Caco-2 (cell line): ENCODE data around the gene AMPH. TPM values are rescaled to one million over a fixed set of nuclear protein-coding genes. Genes with fewer than 3 reads are reported as not detected.

ENCODE experiments used
- BruUV-seq: library from RNA; stranded (reverse); fragments of 400-500 nt; replicated peaks from 2 replicates; lab custom pipeline; 2021; lab: Mats Ljungman, UMichigan
- CTCF ChIA-PET: fragments of 300-600 bp; sonication (Branson Sonifier 250); formaldehyde crosslinking; loops from one replicate; lab custom pipeline; 2022; ENCODE audit warnings: antibody characterized with exemption; lab: Charles Lee
- POLR2A ChIA-PET: fragments of 300-600 bp; sonication (Branson Sonifier 250); formaldehyde crosslinking; loops from one replicate; lab custom pipeline; 2022; ENCODE audit warnings: antibody characterized with exemption; lab: Charles Lee
- DNase-seq, 2 experiments: peaks; one replicate each; pipeline versions ENCODE4 v3.0.0 to v3.0.0-alpha.2; 2020 to 2022
- H3K27me3 ChIP-seq: replicated peaks from 2 replicates; pipeline ENCODE4 v1.6.0; 2011; ENCODE audit warnings: low read length; ENCODE audit not compliant: control insufficient read depth, insufficient read depth
- H3K36me3 ChIP-seq: 2 replicates; pipeline ENCODE4 v1.5.1; 2011; ENCODE audit warnings: low read length; ENCODE audit not compliant: control insufficient read depth, insufficient read depth
- H3K4me1 ChIP-seq: fragments of 250-450 bp; sonication (Bioruptor Pico); 2 replicates; pipeline ENCODE4 v1.5.1; 2020; ENCODE audit warnings: mild to moderate bottlenecking
- H3K4me3 ChIP-seq: 2 replicates; pipeline ENCODE4 v1.5.1; 2011; ENCODE audit warnings: low read depth, mild to moderate bottlenecking, control low read depth, low read length
- H3K9me3 ChIP-seq: fragments of 250-450 bp; sonication (Bioruptor Pico); 2 replicates; pipeline ENCODE4 v1.5.1; 2020; ENCODE audit warnings: mild to moderate bottlenecking, moderate library complexity
- H3K27ac Mint-ChIP-seq: one replicate; pipeline ENCODE4 v1.8.0; 2022; ENCODE audit warnings: mixed read lengths; ENCODE audit not compliant: unreplicated experiment
- H3K27me3 Mint-ChIP-seq: one replicate; pipeline ENCODE4 v1.8.0; 2022; ENCODE audit warnings: mixed read lengths; ENCODE audit not compliant: insufficient read depth, unreplicated experiment
- H3K36me3 Mint-ChIP-seq: one replicate; pipeline ENCODE4 v1.8.0; 2022; ENCODE audit warnings: mild to moderate bottlenecking, mixed read lengths; ENCODE audit not compliant: insufficient read depth, unreplicated experiment
- H3K4me1 Mint-ChIP-seq: one replicate; pipeline ENCODE4 v1.8.0; 2022; ENCODE audit warnings: low read depth, mixed read lengths; ENCODE audit not compliant: unreplicated experiment
- H3K4me3 Mint-ChIP-seq: one replicate; pipeline ENCODE4 v1.8.0; 2022; ENCODE audit warnings: mild to moderate bottlenecking, moderate library complexity, mixed read lengths; ENCODE audit not compliant: unreplicated experiment
- H3K9me3 Mint-ChIP-seq: one replicate; pipeline ENCODE4 v1.8.0; 2022; ENCODE audit warnings: mixed read lengths; ENCODE audit not compliant: unreplicated experiment
- CTCF ChIP-seq, 2 experiments: fragments of 200-600 bp in 1 of 2; IDR thresholded peaks; 1 replicate in 1 of 2; 2 replicates in 1 of 2; pipeline versions ENCODE4 v1.5.1 to v1.8.0; 2011 to 2022; ENCODE audit warnings: antibody characterized with exemption in 1 of 2, control low read depth in 1 of 2, inconsistent platforms in 1 of 2, low read depth in 1 of 2, low read length in 1 of 2, mild to moderate bottlenecking in 1 of 2, moderate library complexity in 1 of 2; ENCODE audit not compliant: insufficient read depth in 1 of 2, severe bottlenecking in 1 of 2, unreplicated experiment in 1 of 2
- intact Hi-C: fragments of 100-400 bp; cut with micrococcal nuclease; formaldehyde crosslinking; loops from one replicate; pipeline ENCODE4 v1.10.0; 2022; ENCODE audit not compliant: unreplicated experiment
- total RNA-seq: library from RNA; stranded (reverse); gene quantifications from 2 replicates; pipeline ENCODE4 v1.2.3, GENCODE V29; 2022

Gene AMPH
- total RNA-seq, 1 experiment from 2014 or later: not detected

DNA sequence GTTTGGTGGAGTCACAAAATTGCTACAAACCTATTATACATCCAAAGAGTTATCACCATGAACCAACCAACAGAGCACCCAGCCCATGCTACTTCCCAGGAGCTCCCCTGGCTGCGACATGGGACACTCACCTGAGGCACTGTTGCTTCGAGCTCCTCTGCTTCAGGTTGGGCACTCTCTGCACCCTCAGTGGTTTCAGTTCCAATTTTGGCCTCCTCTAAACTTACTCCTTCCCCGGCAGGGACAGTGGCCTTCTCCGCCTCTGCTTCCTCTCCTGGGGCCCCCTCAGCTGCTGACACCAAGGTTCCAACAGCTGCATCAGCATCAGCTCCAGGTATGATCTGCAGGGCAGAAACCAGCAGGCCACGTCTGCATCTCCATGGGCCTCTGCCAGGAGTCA, 237.3 kb downstream of the AMPH start:
- no peak overlapping the region for H3K4me3 ChIP-seq
- no peak for TF ChIP-seq CTCF (IDR thresholded peaks at IDR 0.05; ENCODE audit: insufficient read depth in 1 of 2, low read depth in 1 of 2, low read length in 1 of 2, severe bottlenecking in 1 of 2, unreplicated experiment in 1 of 2)
- CTCF ChIA-PET: no interaction called here
- no peak for DNase-seq
- no peaks in the 10 kb centered on the region for H3K4me1 ChIP-seq
- H3K9me3 ChIP-seq: peaks cover 4% of the 10 kb centered on the region; the same call in 1 of the 2 replicates
- no peaks in the 10 kb centered on the region for H3K9me3 Mint-ChIP-seq
- H3K27ac Mint-ChIP-seq: no peak overlapping the region
- H3K27me3 Mint-ChIP-seq: peaks cover 14% of the 10 kb centered on the region
- no peaks in the 10 kb centered on the region for H3K36me3 Mint-ChIP-seq
- BruUV-seq: no TSS peak
- no peaks in the 10 kb centered on the region for H3K27me3 ChIP-seq
- no peaks in the 10 kb centered on the region for H3K36me3 ChIP-seq
- POLR2A ChIA-PET: no interaction called here
- H3K4me1 Mint-ChIP-seq: peaks cover 5% of the 10 kb centered on the region
- no peak overlapping the region for H3K4me3 Mint-ChIP-seq
- intact Hi-C loops: no loop called here

DNA sequence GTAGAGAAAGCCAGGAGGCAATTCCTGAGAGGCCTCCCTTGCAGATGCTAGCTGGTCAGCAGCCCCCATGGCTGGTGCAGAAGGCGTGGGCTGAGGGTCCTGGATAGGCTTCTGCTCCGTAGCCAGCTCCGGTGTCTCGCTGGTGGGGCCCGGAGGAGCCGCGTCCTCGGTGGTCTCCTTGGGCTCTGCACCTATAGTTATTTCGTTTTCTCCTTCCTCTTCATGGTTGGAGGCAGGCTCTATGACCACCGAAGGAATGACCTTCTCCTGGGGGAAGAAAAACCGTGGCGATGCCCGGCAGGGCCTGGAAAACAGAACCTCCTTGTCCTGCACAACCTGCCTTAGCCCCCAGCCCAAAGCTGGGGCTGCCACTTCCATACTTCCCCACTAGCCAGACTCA, 239.4 kb downstream of the AMPH start:
- Histone ChIP-seq H3K4me1 (no peaks in the 10 kb centered on the region), H3K36me3 (no peaks in the 10 kb centered on the region), H3K27me3 (no peaks in the 10 kb centered on the region), H3K9me3 (peaks cover 4% of the 10 kb centered on the region; the same call in 1 of the 2 replicates), H3K4me3 (no peak overlapping the region)
- ChIA-PET POLR2A (no interaction called here), CTCF (no interaction called here)
- no peak for DNase-seq
- intact Hi-C loops: no loop called here
- Mint-ChIP-seq H3K9me3 (no peaks in the 10 kb centered on the region), H3K27me3 (peaks cover 19% of the 10 kb centered on the region), H3K36me3 (no peaks in the 10 kb centered on the region), H3K4me1 (no peaks in the 10 kb centered on the region), H3K27ac (no peak overlapping the region), H3K4me3 (no peak overlapping the region)
- no TSS peak for BruUV-seq
- no peak for TF ChIP-seq CTCF (IDR thresholded peaks at IDR 0.05; ENCODE audit: insufficient read depth in 1 of 2, low read depth in 1 of 2, low read length in 1 of 2, severe bottlenecking in 1 of 2, unreplicated experiment in 1 of 2)

GRCh38 chr7:38385682-38386081, 245.5 kb downstream of the AMPH start:
- DNase-seq: no peak
- H3K27ac Mint-ChIP-seq: no peak overlapping the region
- intact Hi-C loops: no loop called here
- no peaks in the 10 kb centered on the region for H3K9me3 Mint-ChIP-seq
- Histone ChIP-seq H3K4me3 (no peak overlapping the region), H3K9me3 (no peaks in the 10 kb centered on the region), H3K27me3 (no peaks in the 10 kb centered on the region), H3K4me1 (no peaks in the 10 kb centered on the region), H3K36me3 (no peaks in the 10 kb centered on the region)
- no peak for TF ChIP-seq CTCF (IDR thresholded peaks at IDR 0.05; ENCODE audit: insufficient read depth in 1 of 2, low read depth in 1 of 2, low read length in 1 of 2, severe bottlenecking in 1 of 2, unreplicated experiment in 1 of 2)
- POLR2A ChIA-PET: no interaction called here
- H3K4me3 Mint-ChIP-seq: no peak overlapping the region
- no peaks in the 10 kb centered on the region for H3K36me3 Mint-ChIP-seq
- no peaks in the 10 kb centered on the region for H3K4me1 Mint-ChIP-seq
- BruUV-seq: no TSS peak
- CTCF ChIA-PET: no interaction called here
- peaks cover 26% of the 10 kb centered on the region for H3K27me3 Mint-ChIP-seq
